Natural killer cell (primary cell): Measurements from ENCODE around the gene PHF2. TPM values are rescaled to one million over a fixed set of nuclear protein-coding genes. Genes with fewer than 3 reads are reported as not detected.
A peak's percentile ranks its signal among the peaks of the same experiment; 100 is the strongest.

Experiments used
- ATAC-seq, 3 donors: fragments of 150-1000 bp in 2 of 3; fragments of 200-7000 bp in 1 of 3; cut with Tn5 transposase; 1 replicate in 1 of 3; 2 replicates in 2 of 3; pipeline ENCODE4 v1.10.0; 2021; ENCODE audit warnings: mild to moderate bottlenecking in 2 of 3, moderate library complexity in 2 of 3
- DNase-seq, 2 donors: peaks; one replicate each; pipeline versions ENCODE4 v3.0.0 to v3.0.0-alpha.2; 2013 to 2021; ENCODE audit warnings: mixed read lengths in 1 of 2
- H3K27ac ChIP-seq: one replicate; pipeline ENCODE4 v1.5.1; 2013; ENCODE audit warnings: mild to moderate bottlenecking, low read length
- H3K27me3 ChIP-seq: one replicate; pipeline ENCODE4 v1.6.1; 2013; ENCODE audit warnings: low read length; ENCODE audit not compliant: control insufficient read depth, insufficient read depth
- H3K36me3 ChIP-seq: one replicate; pipeline ENCODE4 v1.6.1; 2013; ENCODE audit warnings: low read length; ENCODE audit not compliant: control insufficient read depth, insufficient read depth
- H3K4me1 ChIP-seq: one replicate; pipeline ENCODE4 v1.6.1; 2013; ENCODE audit warnings: low read length; ENCODE audit not compliant: control insufficient read depth, insufficient read depth
- H3K4me3 ChIP-seq: one replicate; pipeline ENCODE4 v1.5.1; 2013; ENCODE audit warnings: low read length
- H3K9me3 ChIP-seq: one replicate; pipeline ENCODE4 v1.6.1; 2013; ENCODE audit warnings: low read length; ENCODE audit not compliant: control insufficient read depth, insufficient read depth
- H3K27ac Mint-ChIP-seq, 2 donors: one replicate each; pipeline ENCODE4 v1.8.0; 2022; ENCODE audit warnings: mild to moderate bottlenecking in 2 of 2, mixed read lengths in 2 of 2, moderate library complexity in 1 of 2
- H3K27me3 Mint-ChIP-seq, 2 donors: one replicate each; pipeline ENCODE4 v1.8.0; 2022; ENCODE audit warnings: low read depth in 2 of 2, mixed read lengths in 2 of 2
- H3K36me3 Mint-ChIP-seq: one replicate; pipeline ENCODE4 v1.8.0; 2022; ENCODE audit warnings: mixed read lengths
- H3K4me1 Mint-ChIP-seq, 2 donors: one replicate each; pipeline ENCODE4 v1.8.0; 2022; ENCODE audit warnings: mixed read lengths in 2 of 2
- H3K4me3 Mint-ChIP-seq: one replicate; pipeline ENCODE4 v1.8.0; 2022; ENCODE audit warnings: mild to moderate bottlenecking, moderate library complexity, mixed read lengths
- H3K9me3 Mint-ChIP-seq, 2 donors: one replicate each; pipeline ENCODE4 v1.8.0; 2022; ENCODE audit warnings: mixed read lengths in 2 of 2
- WGBS: methylation state at CpG from one replicate; pipeline ENCODE4 v1.1.7; 2013; ENCODE audit warnings: missing lambda C conversion rate; ENCODE audit not compliant: insufficient coverage; 5-methylcytosine and 5-hydroxymethylcytosine counted together
- intact Hi-C: fragments of 100-400 bp; cut with micrococcal nuclease; formaldehyde crosslinking; loops from one replicate; pipeline ENCODE4 v1.14.2; 2022
- total RNA-seq, 4 donors: library from RNA; stranded (reverse); fragments of 120-200 nt in 1 of 4; gene quantifications; one replicate each; pipeline versions ENCODE4 v1.2.3 to v1.2.4, GENCODE V29; 2013 to 2022
- TF ChIP-seq, protein P1 (sequence below): fragments of 200-600 bp; IDR thresholded peaks from one replicate; pipeline ENCODE4 v1.8.0; 2022; ENCODE audit warnings: antibody characterized with exemption

PHF2 gene
- total RNA-seq, 3 donors from 2014 or later (not counting 1 experiment from before 2014, with no cell fraction given): 24.8 to 28.1 (median 26.4) TPM

GRCh38 chr9:93582115-93582514, 5.7 kb downstream of the PHF2 start:
- ATAC-seq: peak in 1 of 3 donors; percentile 22
- Mint-ChIP-seq H3K27me3 (no peaks in the 10 kb centered on the region), H3K27ac (no peak overlapping the region), H3K4me1 (peaks cover 52 to 79% of the 10 kb centered on the region in 2 donors), H3K36me3 (no peaks in the 10 kb centered on the region), H3K9me3 (no peaks in the 10 kb centered on the region), H3K4me3 (no peak overlapping the region)
- no peaks in the 10 kb centered on the region for H3K36me3 ChIP-seq
- no peak overlapping the region for H3K27ac ChIP-seq
- no peak for DNase-seq
- WGBS: 86% methylated on average over 5 of the region's 5 CpGs
- peaks cover 14% of the 10 kb centered on the region for H3K4me1 ChIP-seq
- TF ChIP-seq, protein P1, sequence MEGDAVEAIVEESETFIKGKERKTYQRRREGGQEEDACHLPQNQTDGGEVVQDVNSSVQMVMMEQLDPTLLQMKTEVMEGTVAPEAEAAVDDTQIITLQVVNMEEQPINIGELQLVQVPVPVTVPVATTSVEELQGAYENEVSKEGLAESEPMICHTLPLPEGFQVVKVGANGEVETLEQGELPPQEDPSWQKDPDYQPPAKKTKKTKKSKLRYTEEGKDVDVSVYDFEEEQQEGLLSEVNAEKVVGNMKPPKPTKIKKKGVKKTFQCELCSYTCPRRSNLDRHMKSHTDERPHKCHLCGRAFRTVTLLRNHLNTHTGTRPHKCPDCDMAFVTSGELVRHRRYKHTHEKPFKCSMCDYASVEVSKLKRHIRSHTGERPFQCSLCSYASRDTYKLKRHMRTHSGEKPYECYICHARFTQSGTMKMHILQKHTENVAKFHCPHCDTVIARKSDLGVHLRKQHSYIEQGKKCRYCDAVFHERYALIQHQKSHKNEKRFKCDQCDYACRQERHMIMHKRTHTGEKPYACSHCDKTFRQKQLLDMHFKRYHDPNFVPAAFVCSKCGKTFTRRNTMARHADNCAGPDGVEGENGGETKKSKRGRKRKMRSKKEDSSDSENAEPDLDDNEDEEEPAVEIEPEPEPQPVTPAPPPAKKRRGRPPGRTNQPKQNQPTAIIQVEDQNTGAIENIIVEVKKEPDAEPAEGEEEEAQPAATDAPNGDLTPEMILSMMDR: no peak
- no peaks in the 10 kb centered on the region for H3K9me3 ChIP-seq
- intact Hi-C loops: no loop called here
- H3K27me3 ChIP-seq: no peaks in the 10 kb centered on the region
- H3K4me3 ChIP-seq: no peak overlapping the region

DNA sequence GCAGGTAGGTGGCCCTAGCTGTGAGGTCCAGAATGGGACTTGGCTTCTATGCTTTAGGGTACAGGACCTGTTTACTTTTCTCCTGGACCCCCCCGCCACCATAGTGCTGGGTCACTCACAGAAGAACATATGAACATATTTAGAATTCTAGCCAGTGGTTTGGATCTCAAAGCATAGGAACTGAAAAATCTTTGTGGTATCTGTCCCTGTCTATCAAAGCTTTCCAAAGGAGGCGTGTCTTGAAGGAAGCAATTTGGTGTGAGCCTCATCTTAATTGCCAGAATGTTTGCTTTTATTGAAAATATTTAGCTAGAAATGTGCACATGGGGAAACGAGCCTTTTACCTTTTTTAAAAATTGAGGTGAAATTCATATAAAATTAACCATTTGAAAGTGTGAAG, 6.2 kb downstream of the PHF2 start:
- Mint-ChIP-seq H3K27ac (no peak overlapping the region), H3K27me3 (no peaks in the 10 kb centered on the region), H3K36me3 (no peaks in the 10 kb centered on the region), H3K4me3 (no peak overlapping the region), H3K4me1 (peaks cover 52 to 81% of the 10 kb centered on the region in 2 donors), H3K9me3 (no peaks in the 10 kb centered on the region)
- H3K9me3 ChIP-seq: no peaks in the 10 kb centered on the region
- H3K27ac ChIP-seq: no peak overlapping the region
- TF ChIP-seq, protein P1: no peak
- no peak overlapping the region for H3K4me3 ChIP-seq
- intact Hi-C loops: no loop called here
- H3K4me1 ChIP-seq: peaks cover 11% of the 10 kb centered on the region
- DNase-seq: no peak
- ATAC-seq: no peak
- 92% methylated on average over 3 of the region's 3 CpGs for WGBS
- no peaks in the 10 kb centered on the region for H3K36me3 ChIP-seq
- no peaks in the 10 kb centered on the region for H3K27me3 ChIP-seq

- no peaks in the 10 kb centered on the region for H3K36me3 ChIP-seq
- peaks cover 35 to 69% of the 10 kb centered on the region in 2 donors for H3K4me1 Mint-ChIP-seq
- no peaks in the 10 kb centered on the region for H3K9me3 ChIP-seq
- 100% methylated on average over 4 of the region's 4 CpGs for WGBS
- no peak for ATAC-seq
- H3K27me3 ChIP-seq: no peaks in the 10 kb centered on the region
- no peak overlapping the region for H3K27ac Mint-ChIP-seq
- intact Hi-C loops: no loop called here
- no peaks in the 10 kb centered on the region for H3K9me3 Mint-ChIP-seq
- peaks cover 3% of the 10 kb centered on the region for H3K4me1 ChIP-seq
- DNase-seq: no peak
- H3K27me3 Mint-ChIP-seq: no peaks in the 10 kb centered on the region
- H3K4me3 ChIP-seq: no peak overlapping the region
- H3K27ac ChIP-seq: no peak overlapping the region
- no peak overlapping the region for H3K4me3 Mint-ChIP-seq
- TF ChIP-seq, protein P1: no peak
- no peaks in the 10 kb centered on the region for H3K36me3 Mint-ChIP-seq
Measured at GRCh38 chr9:93585259-93585658, 8.9 kb downstream of the PHF2 start.

DNA sequence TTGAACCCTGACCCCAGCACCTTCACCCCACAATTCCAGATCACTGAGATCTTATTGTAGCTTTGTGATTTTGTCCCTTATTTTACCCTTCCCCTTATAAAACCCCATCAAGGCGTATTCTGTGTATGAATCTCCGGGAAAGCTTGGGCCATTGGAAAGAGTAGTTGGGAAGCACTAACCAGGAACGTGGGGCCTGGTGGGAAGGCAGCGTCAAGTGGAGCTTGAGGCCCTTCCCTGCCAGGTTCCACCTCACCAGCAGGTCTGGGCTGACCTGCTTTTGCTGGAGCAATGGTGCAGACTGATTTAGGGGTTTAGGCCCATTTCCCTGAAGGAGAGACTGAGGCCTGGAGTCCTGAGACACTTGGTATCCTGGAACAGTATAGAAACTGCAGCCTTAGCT, 9.3 kb downstream of the PHF2 start:
- no peak for ATAC-seq
- no peak overlapping the region for H3K27ac ChIP-seq
- Mint-ChIP-seq H3K4me1 (peaks cover 32 to 68% of the 10 kb centered on the region in 2 donors), H3K27me3 (no peaks in the 10 kb centered on the region), H3K27ac (no peak overlapping the region), H3K36me3 (no peaks in the 10 kb centered on the region), H3K9me3 (no peaks in the 10 kb centered on the region), H3K4me3 (no peak overlapping the region)
- no peaks in the 10 kb centered on the region for H3K9me3 ChIP-seq
- no peaks in the 10 kb centered on the region for H3K27me3 ChIP-seq
- TF ChIP-seq, protein P1: no peak
- intact Hi-C loops: no loop called here
- H3K4me1 ChIP-seq: peaks cover 3% of the 10 kb centered on the region
- no peak overlapping the region for H3K4me3 ChIP-seq
- WGBS: over 99% methylated on average over 4 of the region's 4 CpGs
- H3K36me3 ChIP-seq: no peaks in the 10 kb centered on the region
- DNase-seq: no peak
